C4-2B (cell line): ENCODE data around the gene APP.

Source experiments
- H3K27ac ChIP-seq: fragments of 450-650 bp; 2 replicates; pipeline ENCODE4 v1.5.1; 2017
- CTCF ChIP-seq: fragments of 450-650 bp; conservative IDR thresholded peaks from 2 replicates; pipeline ENCODE4 v1.5.1; 2017; ENCODE audit warnings: mild to moderate bottlenecking
- ZFX ChIP-seq: fragments of 450-650 bp; IDR thresholded peaks from 2 replicates; pipeline ENCODE4 v1.6.1; 2017

The APP gene

DNA sequence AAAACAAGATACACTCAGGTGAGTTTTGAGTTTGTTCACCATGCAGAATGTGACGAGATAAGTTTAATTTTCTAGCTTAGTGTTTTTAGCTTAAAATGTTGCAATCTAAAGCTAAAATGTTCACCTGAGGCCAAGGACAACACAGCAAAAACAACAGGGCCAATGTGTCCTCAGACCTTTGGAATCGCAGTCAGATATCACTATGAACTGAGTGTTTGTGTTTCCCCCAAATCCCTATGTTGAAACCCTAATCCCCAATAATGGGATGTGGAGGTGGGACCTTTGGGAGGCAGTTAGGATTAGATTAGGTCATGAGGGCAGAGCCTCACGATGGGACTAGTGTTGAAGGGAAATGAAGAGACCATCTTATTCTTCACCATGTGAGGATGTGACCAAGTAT lies 291.4 kb downstream of the APP start:
- TF ChIP-seq CTCF: no peak
- H3K27ac ChIP-seq: no peak overlapping the region

DNA sequence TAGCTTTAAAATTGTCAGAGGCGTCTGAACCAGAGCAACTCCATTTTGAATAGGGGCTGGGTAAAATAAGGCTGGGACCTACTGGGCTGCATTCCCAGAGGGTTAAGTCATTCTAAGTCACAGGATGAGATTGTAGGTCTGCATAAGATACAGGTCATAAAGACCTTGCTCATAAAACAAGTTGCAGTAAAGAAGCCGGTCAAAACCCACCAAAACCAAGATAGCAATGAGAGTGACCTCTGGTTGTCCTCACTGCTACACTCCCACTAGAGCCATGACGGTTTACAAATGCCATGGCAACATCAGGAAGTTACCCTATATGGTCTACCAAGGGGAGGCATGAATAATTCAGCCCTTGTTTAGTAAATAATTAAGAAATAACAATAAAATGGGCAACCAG lies 292.2 kb downstream of the APP start:
- no peak for TF ChIP-seq ZFX
- no peak for TF ChIP-seq CTCF
- no peak overlapping the region for H3K27ac ChIP-seq

DNA sequence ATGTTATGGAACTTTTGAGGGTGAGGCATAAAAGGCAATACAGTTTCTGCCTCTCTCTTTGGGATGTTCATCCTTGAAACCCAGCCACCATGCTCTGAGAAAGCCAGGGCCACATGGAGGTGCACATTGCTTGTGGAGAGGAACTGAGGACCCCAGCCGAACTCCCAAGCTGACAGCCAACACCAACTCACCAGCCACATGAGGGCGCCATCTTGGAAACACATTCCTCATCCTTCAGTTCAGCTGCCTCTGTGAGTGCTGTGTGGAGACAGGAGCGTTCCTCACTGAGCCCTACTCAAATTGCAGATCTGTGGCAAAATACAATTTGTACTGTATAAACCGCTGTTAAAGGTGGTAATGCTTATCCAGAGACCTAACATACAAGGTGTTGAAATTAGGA lies 298.3 kb downstream of the APP start:
- no peak for TF ChIP-seq CTCF
- no peak for TF ChIP-seq ZFX
- no peak overlapping the region for H3K27ac ChIP-seq

DNA sequence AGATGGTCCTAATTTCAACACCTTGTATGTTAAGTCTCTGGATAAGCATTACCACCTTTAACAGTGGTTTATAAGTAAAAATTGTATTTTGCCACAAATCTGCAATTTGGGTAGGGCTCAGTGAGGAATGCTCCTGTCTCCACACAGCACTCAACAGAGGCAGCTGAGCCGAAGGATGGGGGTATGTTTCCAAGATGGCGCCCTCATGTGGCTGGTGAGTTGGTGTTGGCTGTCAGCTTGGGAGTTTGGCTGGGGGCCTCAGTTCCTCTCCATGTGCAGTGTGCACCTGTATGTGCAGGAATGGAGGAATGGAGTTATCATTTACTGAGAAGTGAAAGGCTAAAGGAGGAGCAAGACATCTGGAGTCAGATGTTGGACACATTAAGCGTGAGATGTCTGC lies 299.0 kb downstream of the APP start:
- no peak overlapping the region for H3K27ac ChIP-seq
- TF ChIP-seq ZFX: no peak
- peak; percentile 27 for TF ChIP-seq CTCF

DNA sequence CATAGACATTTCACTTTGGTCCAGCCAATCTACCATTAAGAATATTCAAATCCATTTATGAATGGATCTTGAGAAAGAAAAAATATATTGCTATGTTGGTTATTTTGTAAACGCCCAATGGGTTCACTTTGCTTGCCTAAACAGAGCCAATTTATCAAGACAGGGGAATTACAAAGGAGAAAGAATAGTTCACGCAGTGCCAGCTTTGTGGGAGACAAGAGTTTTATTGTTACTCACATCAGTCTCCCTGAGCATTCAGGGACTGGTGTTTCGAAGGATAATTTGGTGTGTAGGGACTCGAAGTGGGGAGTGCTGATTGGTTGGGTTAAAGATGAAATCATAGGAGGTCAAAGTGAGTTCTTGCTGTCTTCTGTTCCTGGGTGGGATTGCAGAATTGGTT lies 300.5 kb downstream of the APP start:
- no peak overlapping the region for H3K27ac ChIP-seq
- TF ChIP-seq ZFX (no peak), CTCF (no peak)

GRCh38 chr21:25867061-25867460 lies 303.5 kb downstream of the APP start:
- no peak overlapping the region for H3K27ac ChIP-seq
- TF ChIP-seq CTCF (no peak), ZFX (no peak)

DNA sequence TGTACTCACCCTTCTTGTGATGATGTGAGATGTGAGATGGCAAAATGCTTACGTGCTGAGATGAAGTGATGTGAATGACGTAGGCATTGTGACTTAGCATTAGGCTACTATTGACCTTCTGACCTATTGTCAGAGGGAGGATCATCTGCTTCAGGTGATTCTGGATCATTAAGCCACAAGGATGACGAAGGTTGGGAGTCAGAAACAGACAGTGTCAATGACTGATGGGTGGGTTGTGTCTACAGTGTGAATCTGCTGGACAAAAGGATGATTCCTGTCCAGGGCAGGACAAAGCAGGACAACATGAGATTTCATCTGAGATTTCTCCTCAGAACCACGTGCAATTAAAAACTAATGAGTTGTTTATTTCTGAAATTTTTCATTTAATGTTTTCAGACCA lies 306.8 kb downstream of the APP start:
- TF ChIP-seq ZFX: no peak
- TF ChIP-seq CTCF: no peak
- no peak overlapping the region for H3K27ac ChIP-seq
